Measurements from ENCODE around the gene EARS2. TPM values are rescaled to one million over a fixed set of nuclear protein-coding genes. Genes with fewer than 3 reads are reported as not detected.

Gene EARS2
- total and polyA plus RNA-seq, 9 of the 15 experiments (the other 6 are each of a cell fraction or from before 2014, with no cell fraction given) = 17.6 to 58.6 (median 36.3) TPM

DNA sequence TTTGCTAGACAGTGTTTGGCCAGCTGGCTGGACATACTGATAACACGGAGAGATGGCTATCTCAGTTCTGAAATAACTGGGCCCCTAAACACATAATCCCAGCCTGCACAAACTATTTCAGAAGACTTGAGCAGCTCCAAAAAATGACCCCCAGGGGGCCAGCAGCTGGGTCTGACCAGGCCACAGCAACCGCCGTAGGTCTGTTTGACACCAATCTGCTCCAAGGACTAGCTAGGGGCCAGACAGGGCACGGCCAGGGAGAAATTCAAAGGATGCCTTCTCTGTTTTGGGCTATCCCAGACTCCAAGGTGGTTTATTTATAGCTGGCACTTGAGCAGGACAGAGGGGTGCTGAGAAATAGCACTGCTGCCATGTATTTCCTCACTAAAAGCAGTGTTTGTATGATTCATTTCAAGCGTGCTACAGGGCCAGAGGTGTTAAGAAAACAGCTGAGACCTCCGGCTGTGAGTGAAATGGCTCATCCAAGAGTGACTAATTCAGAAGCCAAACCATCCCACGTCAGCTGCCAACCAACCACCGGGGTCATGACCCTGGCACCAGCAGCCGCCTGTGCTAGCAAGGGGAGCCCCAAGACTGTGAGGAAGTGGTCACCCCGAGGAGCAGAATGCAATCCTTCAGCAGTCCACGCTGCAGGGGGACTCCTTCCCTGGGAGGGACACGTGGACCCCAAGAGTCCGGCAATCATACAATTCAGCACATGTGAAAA lies 52.5 kb downstream of the EARS2 start (continued):
- TF ChIP-seq ZBTB49 (CRISPR knock-in tag; IDR thresholded peaks at IDR 0.05; ENCODE audit: borderline replicate concordance) = no peak
- TF ChIP-seq PHF20 (IDR thresholded peaks at IDR 0.05; ENCODE audit: partially characterized antibody) = no peak
- TF ChIP-seq ZNF232 (CRISPR knock-in tag; IDR thresholded peaks at IDR 0.05) = no peak
- no peak for TF ChIP-seq CBX8 (IDR thresholded peaks at IDR 0.05; ENCODE audit: borderline replicate concordance, extremely low read depth, low read depth, low read length, poor library complexity, severe bottlenecking)
- no peak for TF ChIP-seq ZNF124 (CRISPR knock-in tag; IDR thresholded peaks at IDR 0.05)
- no peak for TF ChIP-seq ZNF431 (CRISPR knock-in tag; IDR thresholded peaks at IDR 0.05)
- no peak for TF ChIP-seq ETS2 (tag; IDR thresholded peaks at IDR 0.05; ENCODE audit: borderline replicate concordance, poor library complexity, severe bottlenecking)
- TF ChIP-seq SPI1 (IDR thresholded peaks at IDR 0.05; ENCODE audit: borderline replicate concordance, low read depth, low read length) = peak; percentile 41; the same call in 1 of the 2 replicates
- TF ChIP-seq CBFA2T3 (IDR thresholded peaks at IDR 0.05) = peak; percentile 52; the same call in 1 of the 2 replicates
- TF ChIP-seq SETDB1 (IDR thresholded peaks at IDR 0.05; ENCODE audit: low read length) = no peak
- no peak for TF ChIP-seq RHOXF2B (CRISPR knock-in tag; conservative IDR thresholded peaks at IDR 0.05)
- peak; percentile 56; the same call in 1 of the 2 replicates for TF ChIP-seq SOX6 (IDR thresholded peaks at IDR 0.05)
- no peak for TF ChIP-seq ZBTB43 (CRISPR knock-in tag; IDR thresholded peaks at IDR 0.05)
- no peak for TF ChIP-seq E2F3 (CRISPR knock-in tag; IDR thresholded peaks at IDR 0.05)
- no peak for TF ChIP-seq SIRT6 (IDR thresholded peaks at IDR 0.05; ENCODE audit: low read depth, low read length)
- no peak for TF ChIP-seq CREBBP (IDR thresholded peaks at IDR 0.05; ENCODE audit: low read depth, low read length)
- no peak for TF ChIP-seq TEAD1 (CRISPR knock-in tag; IDR thresholded peaks at IDR 0.05)
- TF ChIP-seq ZNF146 (CRISPR knock-in tag; IDR thresholded peaks at IDR 0.05; ENCODE audit: unreplicated experiment) = no peak
- no peak for TF ChIP-seq KLF16 (IDR thresholded peaks at IDR 0.05)
- no peak for TF ChIP-seq CHCHD3 (CRISPR knock-in tag; IDR thresholded peaks at IDR 0.05)
- no peak for TF ChIP-seq MCM2 (IDR thresholded peaks at IDR 0.05; ENCODE audit: low read depth)
